ENCODE measurements around the gene IL3.
"Not testable (repeated sequence)": the region's sequence is repeated elsewhere in the genome, so short reads cannot be mapped to it uniquely, and the experiment has no call there.

The IL3 gene

DNA sequence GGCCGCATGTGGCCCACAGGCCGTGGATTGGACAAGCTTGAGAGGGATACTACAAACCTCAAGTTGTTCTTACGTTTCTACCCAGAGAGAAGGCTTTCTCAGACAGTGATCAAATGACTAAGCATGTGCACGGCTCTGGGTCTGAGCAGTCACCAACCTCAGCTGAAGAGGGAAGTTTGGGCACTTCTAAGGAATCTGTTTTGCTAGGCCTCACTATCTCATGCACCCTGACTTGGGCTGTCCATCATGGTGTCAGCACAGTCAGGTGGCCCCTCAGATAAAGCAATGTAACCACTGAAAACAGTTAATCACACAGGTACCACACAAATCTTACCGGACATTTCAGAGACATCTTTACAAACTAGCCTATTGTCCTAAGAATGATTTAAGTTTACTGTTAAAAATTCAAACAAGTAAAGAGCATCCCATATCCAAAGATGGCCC lies 37.7 kb downstream of the IL3 start:
- no peak for DNase-seq

DNA sequence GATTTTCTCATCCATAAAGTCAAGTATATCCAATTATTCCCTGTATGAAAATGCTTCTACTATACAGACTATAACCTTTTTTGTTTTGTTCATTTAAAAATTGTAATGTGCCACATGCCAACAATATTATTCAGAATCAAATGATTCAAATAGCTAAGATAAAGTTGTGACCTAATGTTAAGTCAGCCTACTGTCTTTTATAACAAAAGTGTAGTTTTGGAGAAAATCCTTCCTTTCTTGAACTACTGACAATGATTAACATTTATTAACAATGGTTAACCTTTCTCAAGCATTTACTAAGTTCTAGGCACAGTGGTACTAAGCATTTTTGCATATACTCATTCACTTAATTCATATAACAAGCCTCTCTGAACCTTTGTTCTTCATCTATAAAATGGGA lies 38.2 kb downstream of the IL3 start:
- no peak for DNase-seq

DNA sequence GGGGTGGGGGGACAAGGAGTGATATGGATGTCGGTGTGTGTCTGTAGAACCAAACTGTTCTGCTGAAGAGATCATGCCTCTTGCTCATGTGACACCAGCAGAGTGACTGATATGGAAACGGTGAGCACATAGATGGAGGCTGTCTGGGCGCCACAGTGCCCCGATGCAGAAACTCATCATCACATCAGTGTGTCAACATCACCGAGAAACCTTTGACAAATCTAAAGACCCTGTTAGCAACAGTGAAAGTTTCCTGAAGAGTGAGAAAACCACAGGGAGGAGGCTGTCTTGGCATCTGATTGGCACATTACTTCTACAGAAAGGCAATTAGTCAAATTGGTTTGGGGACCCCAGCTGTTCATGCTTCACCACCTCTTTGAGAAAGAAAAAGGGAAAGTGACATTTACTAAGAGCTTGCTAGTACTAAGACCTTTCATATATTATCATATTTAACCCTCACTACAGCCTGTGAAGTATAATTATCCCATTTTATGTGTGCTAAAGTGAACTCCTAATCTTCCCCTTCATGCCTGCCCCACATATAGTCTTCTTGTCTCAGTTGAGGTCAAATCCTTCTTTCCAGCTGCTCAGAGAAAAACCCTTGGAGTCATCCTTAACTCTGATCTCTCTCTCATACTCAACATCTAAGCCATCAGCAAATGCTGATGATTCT lies 38.8 kb downstream of the IL3 start:
- DNase-seq: no peak

DNA sequence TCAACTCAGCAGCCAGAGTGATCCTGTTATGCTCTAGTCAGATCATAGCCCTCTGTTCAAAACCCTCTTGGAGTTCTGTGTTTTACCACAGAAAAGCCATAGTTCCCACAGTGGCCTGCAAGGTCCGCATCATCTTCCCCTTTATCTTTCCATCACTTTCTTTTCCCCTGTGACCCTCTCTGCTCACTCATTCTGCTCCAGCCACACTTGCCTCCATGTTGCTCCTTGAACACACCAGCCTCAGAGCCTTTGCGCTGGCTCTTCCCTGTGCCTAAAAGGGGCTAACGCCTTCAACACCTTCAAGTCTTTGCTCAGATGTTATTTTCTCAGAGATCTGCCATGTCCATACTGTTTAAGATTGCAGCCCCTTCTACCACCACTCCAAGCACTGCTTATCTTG lies 39.5 kb downstream of the IL3 start:
- DNase-seq: no peak

DNA sequence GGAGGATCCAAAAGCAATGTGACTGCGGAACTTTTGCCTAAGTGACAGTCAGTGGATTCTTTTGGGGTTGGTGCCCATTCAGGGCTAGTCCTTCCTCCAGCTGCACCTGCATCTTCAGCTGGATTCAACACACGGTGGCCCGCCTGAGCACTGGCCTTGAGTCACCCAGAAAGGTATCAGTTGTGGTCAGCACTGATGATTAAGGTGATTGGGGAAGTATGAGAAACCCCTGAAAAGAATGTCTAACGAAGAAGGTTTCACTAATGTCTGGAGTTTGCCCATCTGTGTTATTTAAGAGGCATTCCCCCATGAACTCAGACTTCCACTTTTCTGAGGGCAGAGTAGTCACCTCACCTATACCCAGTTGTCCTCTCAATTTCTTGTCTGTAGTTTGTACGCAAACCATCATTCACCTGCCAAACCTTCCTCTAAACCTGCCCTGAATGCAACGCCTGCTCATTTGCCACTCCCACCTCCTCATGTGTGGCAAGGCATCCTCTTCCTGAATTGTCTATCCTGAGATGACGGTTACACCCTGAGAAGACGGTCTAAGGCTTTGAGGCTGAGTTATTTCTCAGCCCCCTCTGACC lies 40.3 kb downstream of the IL3 start:
- no peak for DNase-seq

DNA sequence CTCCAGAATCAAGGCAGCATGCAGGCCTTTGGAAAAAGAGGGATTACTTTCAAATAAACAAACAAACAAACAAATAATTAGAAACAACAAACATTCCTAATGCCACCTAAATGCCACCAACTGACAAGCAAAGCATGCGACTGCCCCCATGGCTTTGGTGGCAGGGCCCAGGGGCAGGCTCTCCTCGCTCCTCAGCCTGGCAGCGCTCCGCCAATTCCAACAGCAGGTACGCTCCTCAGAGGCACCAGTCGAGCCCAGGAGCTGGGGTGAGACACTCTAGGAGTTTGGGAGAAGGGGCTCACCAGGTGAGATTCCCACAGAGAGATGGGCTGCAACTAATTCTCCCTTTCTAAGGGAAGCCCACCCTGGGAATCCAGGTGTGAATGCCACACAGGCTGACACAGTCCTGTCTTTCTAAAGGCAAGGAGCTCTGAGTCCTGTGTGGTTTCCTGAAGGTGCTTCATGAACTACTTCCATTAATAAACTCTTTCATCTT lies 41.0 kb downstream of the IL3 start:
- DNase-seq: no peak

DNA sequence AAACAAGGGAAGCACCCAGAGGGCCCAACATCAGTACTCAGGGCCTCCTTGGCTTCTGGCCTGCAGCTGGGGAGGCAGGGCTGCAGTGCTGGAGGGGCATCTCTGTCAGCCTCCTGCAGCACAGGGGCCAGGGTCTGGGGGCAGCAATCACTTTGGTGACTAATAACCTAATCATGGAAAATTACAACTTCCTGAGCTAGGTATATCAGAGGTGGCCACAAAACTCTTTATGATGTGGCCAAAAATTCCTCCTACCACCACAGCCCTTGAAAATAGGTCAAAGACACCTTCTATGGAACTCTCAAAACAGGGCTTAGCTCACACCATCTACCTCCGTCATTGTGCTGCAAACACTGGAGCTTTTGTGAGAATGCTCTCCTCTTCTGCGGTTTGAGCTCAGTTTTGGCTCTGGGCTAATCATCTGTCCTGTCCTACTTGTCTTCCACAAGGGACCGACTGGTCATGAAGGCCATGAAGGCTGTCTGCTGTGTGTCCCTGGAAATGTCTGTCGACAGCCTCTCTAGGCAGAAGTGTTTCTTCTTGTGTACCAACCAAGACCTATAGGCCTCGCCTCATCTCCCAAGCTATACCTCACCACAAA lies 41.7 kb downstream of the IL3 start:
- DNase-seq: no peak

DNA sequence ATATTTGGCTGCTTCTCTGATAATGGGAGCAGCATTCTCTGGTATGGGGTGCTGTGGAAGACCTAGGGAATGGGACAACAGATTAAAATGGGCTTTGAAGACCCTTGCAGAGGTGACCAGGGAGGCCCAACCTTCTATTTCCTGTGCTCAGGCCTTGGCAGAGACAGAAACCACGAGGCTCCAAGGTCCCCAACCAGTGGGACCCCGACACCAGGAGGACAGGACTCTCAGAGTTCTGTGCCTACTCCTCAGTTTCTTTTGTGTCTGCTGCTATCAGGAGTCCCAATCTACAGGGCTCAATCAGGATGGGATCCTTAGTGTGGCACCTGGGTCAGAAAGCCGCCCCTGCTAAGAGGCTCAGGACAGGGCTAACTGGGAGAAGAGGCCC lies 42.5 kb downstream of the IL3 start:
- DNase-seq: no peak

DNA sequence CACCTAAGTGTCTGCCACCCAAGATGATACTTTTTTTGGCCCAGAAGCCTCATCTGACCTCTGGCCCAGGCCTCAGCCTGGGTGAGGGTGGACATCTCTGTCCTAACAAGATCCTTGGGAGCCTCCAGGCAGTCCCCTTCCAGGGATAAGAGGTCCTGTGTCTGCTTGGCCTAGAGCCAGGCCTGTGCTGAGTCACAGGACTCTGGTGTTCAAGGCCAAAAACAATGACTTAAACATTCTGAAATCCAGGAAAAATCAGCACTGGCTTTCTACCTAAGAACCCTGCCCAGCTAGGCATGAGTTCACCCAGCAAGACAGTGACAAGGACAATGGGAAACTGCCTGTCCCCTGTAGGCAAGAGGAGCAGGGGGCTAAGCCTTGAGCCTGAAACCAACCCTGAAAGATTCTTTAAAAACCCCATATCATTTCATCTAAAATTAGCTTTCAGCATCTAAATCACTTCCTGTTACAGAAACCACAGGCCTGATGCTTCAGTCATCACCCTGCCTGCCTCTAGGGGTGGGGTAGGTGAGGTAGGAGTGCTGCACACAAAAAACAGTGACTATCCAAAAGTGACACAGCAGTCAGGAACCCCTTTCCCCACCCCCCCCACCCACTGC lies 43.0 kb downstream of the IL3 start:
- DNase-seq: no peak

DNA sequence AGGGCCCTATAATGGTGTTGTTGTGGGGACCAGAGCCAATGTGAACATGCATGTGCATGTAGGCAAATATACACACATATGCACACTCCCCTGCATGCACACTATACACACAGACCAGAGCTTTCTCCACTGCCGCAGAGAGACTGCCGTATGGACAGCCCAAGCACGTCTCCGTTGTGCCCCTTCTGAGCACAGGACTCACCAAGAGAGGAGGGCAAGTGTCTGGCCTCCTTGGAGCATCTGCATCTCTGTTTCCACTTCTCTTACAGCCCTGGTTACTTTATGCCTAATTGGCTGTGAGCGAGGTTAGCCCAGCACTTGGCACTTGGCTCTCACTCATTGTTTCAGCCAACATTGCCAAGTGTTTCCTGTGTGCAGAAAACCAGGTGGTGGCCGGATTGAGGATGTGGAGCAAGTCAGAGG lies 43.5 kb downstream of the IL3 start:
- no peak for DNase-seq

DNA sequence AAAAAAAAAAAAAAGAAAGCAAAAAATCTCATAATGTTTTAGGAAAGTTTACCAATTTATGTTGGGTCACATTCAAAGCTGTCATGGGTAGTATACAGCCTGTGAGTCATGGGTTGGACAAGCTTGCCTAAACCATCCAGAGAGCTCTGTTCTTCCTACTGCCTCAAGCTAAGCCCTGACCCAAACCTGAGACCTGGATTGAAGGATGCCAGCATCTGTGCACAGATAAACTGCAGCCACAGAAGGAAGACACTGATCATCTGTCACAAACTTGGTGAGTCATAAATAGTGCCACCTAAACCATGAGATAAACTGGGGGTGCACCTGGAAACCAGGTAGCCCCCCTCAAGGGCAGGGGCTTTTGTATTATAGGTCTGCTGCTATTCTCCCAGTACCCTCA lies 44.1 kb downstream of the IL3 start:
- DNase-seq: no peak

DNA sequence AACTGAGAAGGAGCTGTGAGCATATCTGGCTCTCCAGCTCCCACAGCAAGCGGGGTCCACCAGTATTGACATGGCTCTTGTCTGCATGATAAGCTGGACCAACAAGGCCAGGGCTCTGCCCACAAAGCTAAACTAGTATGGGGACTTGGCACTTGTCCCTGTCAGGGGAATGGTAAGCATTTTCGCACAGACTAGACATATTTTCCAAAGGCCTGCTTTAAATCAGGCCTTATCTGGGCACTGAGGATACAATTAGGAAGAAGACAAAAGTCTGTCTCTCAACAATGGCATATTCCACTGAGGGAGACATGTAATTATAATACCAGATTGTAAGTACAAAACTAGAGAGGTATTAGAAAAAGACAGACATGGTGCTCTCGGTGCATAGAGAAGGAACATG lies 45.2 kb downstream of the IL3 start:
- DNase-seq: no peak

DNA sequence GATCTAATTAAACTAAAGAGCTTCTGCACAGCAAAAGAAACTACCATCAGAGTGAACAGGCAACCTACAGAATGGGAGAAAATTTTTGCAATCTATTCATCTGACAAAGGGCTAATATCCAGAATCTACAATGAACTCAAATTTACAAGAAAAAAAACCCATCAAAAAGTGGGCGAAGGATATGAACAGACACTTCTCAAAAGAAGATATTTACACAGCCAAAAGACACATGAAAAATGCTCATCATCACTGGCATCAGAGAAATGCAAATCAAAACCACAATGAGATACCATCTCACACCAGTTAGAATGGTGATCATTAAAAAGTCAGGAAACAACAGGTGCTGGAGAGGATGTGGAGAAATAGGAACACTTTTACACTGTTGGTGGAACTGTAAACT lies 48.0 kb downstream of the IL3 start:
- DNase-seq: not testable (repeated sequence)

DNA sequence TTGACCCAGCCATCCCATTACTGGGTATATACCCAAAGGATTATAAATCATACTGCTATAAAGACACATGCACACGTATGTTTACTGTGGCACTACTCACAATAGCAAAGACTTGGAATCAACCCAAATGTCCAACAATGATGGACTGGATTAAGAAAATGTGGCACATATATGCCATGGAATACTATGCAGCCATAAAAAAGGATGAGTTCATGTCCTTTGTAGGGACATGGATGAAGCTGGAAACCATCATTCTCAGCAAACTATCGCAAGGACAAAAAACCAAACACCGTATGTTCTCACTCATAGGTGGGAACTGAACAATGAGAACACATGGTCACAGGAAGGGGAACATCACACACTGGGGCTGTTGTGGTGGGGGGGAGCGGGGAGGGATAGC lies 48.5 kb downstream of the IL3 start:
- DNase-seq: not testable (repeated sequence)

DNA sequence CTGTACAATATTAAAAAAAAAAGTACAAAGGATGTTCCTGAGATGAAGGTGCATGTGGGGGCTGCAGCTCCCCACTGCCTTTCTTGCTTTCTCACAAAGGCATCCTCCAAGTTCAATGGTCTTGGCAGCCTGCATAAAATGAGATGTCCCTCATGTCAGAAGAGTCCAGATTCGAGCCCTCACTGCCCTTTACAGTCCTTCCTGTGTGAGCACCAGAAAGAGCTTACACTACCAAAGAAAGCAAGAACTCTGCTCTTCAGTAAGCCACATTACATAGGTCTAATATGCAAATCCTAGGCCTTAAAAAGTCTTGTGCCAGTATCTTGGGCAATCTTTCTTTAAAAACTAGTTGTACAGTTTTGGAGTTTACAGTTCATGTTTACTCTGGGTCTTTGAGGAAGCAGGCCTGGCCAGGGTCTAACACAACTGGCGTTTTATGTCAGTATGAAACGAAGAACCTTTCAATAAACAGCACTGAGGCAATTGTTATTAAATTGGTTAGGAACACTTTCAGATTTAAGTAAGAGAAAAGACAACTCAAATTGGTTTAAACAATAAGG lies 49.1 kb downstream of the IL3 start:
- no peak for DNase-seq

DNA sequence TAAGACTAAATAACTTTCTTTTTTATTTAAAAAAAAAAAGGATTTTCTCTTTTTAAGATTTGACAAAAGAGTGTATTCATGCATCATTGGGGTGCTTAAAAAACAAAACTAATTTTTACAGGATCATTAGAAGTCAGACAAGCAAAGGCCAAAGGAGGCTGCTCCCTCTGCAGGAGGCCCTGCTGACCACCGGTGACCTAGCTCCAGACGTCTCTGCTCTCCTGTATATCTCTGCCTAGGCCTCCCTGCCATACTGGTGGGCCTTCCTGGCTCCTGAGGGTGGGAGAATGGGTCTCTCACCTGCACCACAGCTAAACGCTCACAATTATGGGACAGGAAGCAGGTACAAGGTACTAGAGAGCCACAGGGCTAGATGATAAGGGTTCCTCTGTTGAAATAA lies 49.7 kb downstream of the IL3 start:
- DNase-seq: no peak

DNA sequence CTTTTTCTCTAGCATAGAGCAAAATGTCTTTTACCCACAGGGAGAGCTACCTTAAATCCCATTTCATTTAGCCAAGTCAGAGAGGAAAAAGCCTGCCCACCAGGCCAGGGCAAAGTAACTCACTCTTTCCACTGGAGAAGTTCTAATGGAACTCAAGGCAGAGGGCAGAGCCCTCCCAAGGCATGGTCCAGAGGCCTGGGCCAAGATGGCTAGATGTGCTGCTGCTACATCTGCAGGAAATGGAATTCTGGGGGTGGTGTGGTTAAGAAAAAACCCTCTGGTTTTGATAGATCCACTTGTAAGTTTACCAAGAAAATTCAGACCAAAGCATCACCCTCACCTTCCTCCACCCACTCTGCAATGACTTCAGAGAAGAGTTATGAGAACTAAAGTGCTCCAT lies 50.5 kb downstream of the IL3 start:
- DNase-seq: no peak

DNA sequence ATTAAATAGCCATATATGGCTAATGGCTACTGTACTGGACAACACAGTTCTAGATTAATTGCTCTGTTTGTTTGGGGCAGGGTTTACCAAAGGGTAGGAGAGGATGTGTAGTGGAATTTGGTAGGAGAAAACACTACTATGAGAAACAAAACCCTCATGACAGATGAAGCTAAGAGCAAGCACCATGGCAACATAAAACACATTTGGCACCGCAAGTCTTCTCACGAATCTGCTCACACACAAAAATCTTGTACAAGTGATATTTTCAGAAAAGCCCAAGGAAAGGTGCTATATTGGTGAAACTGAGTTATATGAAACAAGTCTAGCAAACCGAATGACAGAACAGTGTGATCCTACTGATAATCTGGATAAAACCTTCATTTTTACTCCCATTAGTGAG lies 51.7 kb downstream of the IL3 start:
- no peak for DNase-seq

All from NCI-H1048 (cell line).